Endodermal cell (in vitro differentiated cells): Measurements from ENCODE around the gene PIM3. TPM values are rescaled to one million over a fixed set of nuclear protein-coding genes. Genes with fewer than 3 reads are reported as not detected.
A peak's percentile ranks its signal among the peaks of the same experiment; 100 is the strongest.

Experiments
- DNase-seq: peaks from one replicate; pipeline ENCODE4 v3.0.0-alpha.2; 2017
- H3K27ac ChIP-seq: 2 replicates; pipeline ENCODE4 v1.5.1; 2013; ENCODE audit warnings: mild to moderate bottlenecking, low read depth, low read length, moderate library complexity
- H3K27me3 ChIP-seq: 2 replicates; pipeline ENCODE4 v1.6.1; 2013; ENCODE audit warnings: mild to moderate bottlenecking, low read length, moderate library complexity; ENCODE audit not compliant: insufficient read depth, control insufficient read depth, poor library complexity, severe bottlenecking
- H3K36me3 ChIP-seq: 2 replicates; pipeline ENCODE4 v1.7.0; 2013; ENCODE audit warnings: mild to moderate bottlenecking, low read length, moderate library complexity; ENCODE audit not compliant: control insufficient read depth, insufficient read depth
- H3K4me1 ChIP-seq: one replicate; pipeline ENCODE4 v1.7.0; 2013; ENCODE audit warnings: low read length; ENCODE audit not compliant: control insufficient read depth, insufficient read depth
- H3K4me3 ChIP-seq: 2 replicates; pipeline ENCODE4 v1.5.1; 2013; ENCODE audit warnings: mild to moderate bottlenecking, low read length, moderate library complexity
- H3K9ac ChIP-seq: 2 replicates; pipeline ENCODE4 v1.6.1; 2013; ENCODE audit warnings: mild to moderate bottlenecking, low read length, moderate library complexity; ENCODE audit not compliant: poor library complexity, severe bottlenecking; ENCODE audit errors: extremely low read depth
- H3K9me3 ChIP-seq: 2 replicates; pipeline ENCODE4 v1.6.1; 2013; ENCODE audit warnings: mild to moderate bottlenecking, low read length, moderate library complexity; ENCODE audit not compliant: control insufficient read depth
- H3K27ac Mint-ChIP-seq: 2 replicates; pipeline ENCODE4 v1.8.0; 2020; ENCODE audit warnings: mixed read lengths
- H3K27me3 Mint-ChIP-seq: 2 replicates; pipeline ENCODE4 v1.8.0; 2021; ENCODE audit warnings: mild to moderate bottlenecking, mixed read lengths; ENCODE audit not compliant: insufficient read depth
- H3K36me3 Mint-ChIP-seq: 2 replicates; pipeline ENCODE4 v1.8.0; 2020; ENCODE audit warnings: low read depth, mixed read lengths
- H3K4me1 Mint-ChIP-seq: 2 replicates; pipeline ENCODE4 v1.8.0; 2020; ENCODE audit warnings: mixed read lengths
- H3K4me3 Mint-ChIP-seq: 2 replicates; pipeline ENCODE4 v1.8.0; 2020; ENCODE audit warnings: mild to moderate bottlenecking, moderate library complexity, mixed read lengths
- H3K9me3 Mint-ChIP-seq: 2 replicates; pipeline ENCODE4 v1.8.0; 2020; ENCODE audit warnings: mild to moderate bottlenecking, mixed read lengths
- CTCF ChIP-seq: fragments of 200-600 bp; sonication (generic); conservative IDR thresholded peaks from 2 replicates; pipeline ENCODE4 v1.5.0; 2021; ENCODE audit warnings: antibody characterized with exemption, mild to moderate bottlenecking
- WGBS, 2 experiments: methylation state at CpG; one replicate each; pipeline versions ENCODE4 v1.1.5 to v1.1.7; 2013; ENCODE audit warnings: missing lambda C conversion rate in 2 of 2, mixed read lengths in 1 of 2; ENCODE audit not compliant: insufficient coverage in 1 of 2, insufficient read length in 1 of 2; 5-methylcytosine and 5-hydroxymethylcytosine counted together
- total RNA-seq, 2 donors: library from RNA; stranded (reverse); fragmentation: NEBNext Ultra II Directional in 1 of 2; extraction: Animal tissue kit (Norgen Biotek cat#: 25700) in 1 of 2; gene quantifications; 2 replicates in 1 of 2; 3 replicates in 1 of 2; pipeline ENCODE4 v1.2.1, GENCODE V29; 2021

Gene PIM3
- total RNA-seq, 2 donors from 2014 or later: 31.5 to 36.6 TPM

GRCh38 chr22:49973018-49973961 lies 12.7 kb downstream of the PIM3 start:
- H3K36me3 Mint-ChIP-seq: no peaks in the 10 kb centered on the region
- TF ChIP-seq CTCF: no peak

GRCh38 chr22:49975543-49976389 lies 15.2 kb downstream of the PIM3 start:
- Mint-ChIP-seq H3K36me3 (no peaks in the 10 kb centered on the region), H3K4me1 (peaks cover under 1% of the 10 kb centered on the region), H3K27me3 (peaks cover 11% of the 10 kb centered on the region), H3K9me3 (peaks cover 10% of the 10 kb centered on the region), H3K4me3 (no peak overlapping the region), H3K27ac (no peak overlapping the region)
- peak; percentile 79 for DNase-seq
- TF ChIP-seq CTCF: no peak
- H3K4me3 ChIP-seq: no peak overlapping the region
- 72% methylated on average over 15 of the region's 17 CpGs; no CpG with 5 or more reads in 1 of the 2 experiments for WGBS, 2 experiments
- H3K27ac ChIP-seq: no peak overlapping the region
- peaks cover 23% of the 10 kb centered on the region for H3K27me3 ChIP-seq
- H3K9ac ChIP-seq: no peak overlapping the region
- no peaks in the 10 kb centered on the region for H3K4me1 ChIP-seq
- H3K9me3 ChIP-seq: no peaks in the 10 kb centered on the region
- no peaks in the 10 kb centered on the region for H3K36me3 ChIP-seq

More at GRCh38 chr22:49973018-49973961, 12.7 kb downstream of the PIM3 start:
- no peaks in the 10 kb centered on the region for H3K36me3 ChIP-seq
- Mint-ChIP-seq H3K27ac (no peak overlapping the region), H3K4me1 (peaks cover 4% of the 10 kb centered on the region), H3K27me3 (peaks cover 10% of the 10 kb centered on the region), H3K9me3 (no peaks in the 10 kb centered on the region), H3K4me3 (no peak overlapping the region)
- H3K27me3 ChIP-seq: peaks cover 35% of the 10 kb centered on the region
- H3K4me3 ChIP-seq: no peak overlapping the region
- H3K9me3 ChIP-seq: no peaks in the 10 kb centered on the region
- no peak for DNase-seq
- H3K4me1 ChIP-seq: no peaks in the 10 kb centered on the region
- no peak overlapping the region for H3K27ac ChIP-seq
- WGBS, 2 experiments: 65 to 83% methylated on average over 2 to 5 of the region's 5 CpGs
- H3K9ac ChIP-seq: no peak overlapping the region

GRCh38 chr22:49976439-49977175 lies 16.0 kb downstream of the PIM3 start:
- Histone ChIP-seq H3K9ac (no peak overlapping the region), H3K27me3 (peaks cover 14% of the 10 kb centered on the region), H3K4me1 (no peaks in the 10 kb centered on the region), H3K4me3 (no peak overlapping the region), H3K36me3 (no peaks in the 10 kb centered on the region), H3K9me3 (no peaks in the 10 kb centered on the region), H3K27ac (no peak overlapping the region)
- H3K4me3 Mint-ChIP-seq: no peak overlapping the region
- TF ChIP-seq CTCF: no peak
- H3K27ac Mint-ChIP-seq: no peak overlapping the region
- peaks cover 10% of the 10 kb centered on the region for H3K9me3 Mint-ChIP-seq
- peaks cover 13% of the 10 kb centered on the region for H3K27me3 Mint-ChIP-seq
- DNase-seq: no peak
- no peaks in the 10 kb centered on the region for H3K36me3 Mint-ChIP-seq
- WGBS, 2 experiments: 84 to 89% methylated on average over 9 to 15 of the region's 15 CpGs
- H3K4me1 Mint-ChIP-seq: no peaks in the 10 kb centered on the region
